Liver (tissue), 9 donors: ENCODE results near the gene KIR3DL2. TPM values are rescaled to one million over a fixed set of nuclear protein-coding genes. Genes with fewer than 3 reads are reported as not detected.
"Not testable (repeated sequence)": the region's sequence is repeated elsewhere in the genome, so short reads cannot be mapped to it uniquely, and the experiment has no call there.

ENCODE experiments used
- DNase-seq: peaks from one replicate; pipeline ENCODE4 v3.0.0-alpha.2; 2017; ENCODE audit warnings: low spot score
- H3K27ac ChIP-seq, 2 donors: one replicate each; pipeline ENCODE4 v1.7.0; 2013; ENCODE audit warnings: inconsistent platforms in 2 of 2, low read length in 2 of 2, control low read depth in 1 of 2, low read depth in 1 of 2, mild to moderate bottlenecking in 1 of 2
- H3K27me3 ChIP-seq, 4 donors: one replicate each; pipeline versions ENCODE4 v1.6.1 to v1.7.0; 2013; ENCODE audit warnings: low read length in 3 of 4, inconsistent platforms in 1 of 4, mild to moderate bottlenecking in 1 of 4, moderate library complexity in 1 of 4; ENCODE audit not compliant: control insufficient read depth in 4 of 4, insufficient read depth in 4 of 4
- H3K36me3 ChIP-seq, 4 donors: one replicate each; pipeline versions ENCODE4 v1.6.1 to v1.7.0; 2013; ENCODE audit warnings: low read length in 3 of 4, mild to moderate bottlenecking in 3 of 4, low read depth in 1 of 4, moderate library complexity in 1 of 4; ENCODE audit not compliant: control insufficient read depth in 4 of 4, insufficient read depth in 3 of 4
- H3K4me1 ChIP-seq, 4 donors: one replicate each; pipeline versions ENCODE4 v1.6.1 to v1.7.0; 2013; ENCODE audit warnings: low read length in 3 of 4, mild to moderate bottlenecking in 3 of 4, moderate library complexity in 1 of 4; ENCODE audit not compliant: control insufficient read depth in 4 of 4, insufficient read depth in 4 of 4
- H3K4me3 ChIP-seq, 3 donors: one replicate each; pipeline versions ENCODE4 v1.6.1 to v1.7.0; 2013; ENCODE audit warnings: low read length in 3 of 3, control low read depth in 1 of 3, low read depth in 1 of 3, mild to moderate bottlenecking in 1 of 3
- H3K9ac ChIP-seq, 2 donors: one replicate each; pipeline ENCODE4 v1.7.0; 2013; ENCODE audit warnings: low read length in 2 of 2, mild to moderate bottlenecking in 2 of 2, moderate library complexity in 2 of 2, control low read depth in 1 of 2, low read depth in 1 of 2
- H3K9me3 ChIP-seq, 4 donors: one replicate each; pipeline versions ENCODE4 v1.6.1 to v1.7.0; 2013; ENCODE audit warnings: low read length in 3 of 4; ENCODE audit not compliant: control insufficient read depth in 4 of 4
- EGR1 ChIP-seq, 2 donors: IDR thresholded peaks; 2 replicates each; pipeline ENCODE4 v1.6.1; 2016 to 2018; ENCODE audit warnings: antibody characterized with exemption in 2 of 2, low read depth in 2 of 2
- FOXA1 ChIP-seq: IDR thresholded peaks from 2 replicates; pipeline ENCODE4 v1.6.1; 2016; ENCODE audit warnings: antibody characterized with exemption
- HNF4G ChIP-seq: IDR thresholded peaks from 2 replicates; pipeline ENCODE4 v1.6.1; 2016; ENCODE audit warnings: antibody characterized with exemption
- JUND ChIP-seq, 2 donors: IDR thresholded peaks; 2 replicates each; pipeline ENCODE4 v1.6.1; 2016; ENCODE audit warnings: antibody characterized with exemption in 2 of 2
- RXRA ChIP-seq, 2 donors: IDR thresholded peaks; 2 replicates each; pipeline ENCODE4 v1.6.1; 2017 to 2018; ENCODE audit warnings: antibody characterized with exemption in 2 of 2, mild to moderate bottlenecking in 1 of 2
- SP1 ChIP-seq: IDR thresholded peaks from 2 replicates; pipeline ENCODE4 v1.6.1; 2018; ENCODE audit warnings: antibody characterized with exemption, mild to moderate bottlenecking
- YY1 ChIP-seq: IDR thresholded peaks from 2 replicates; pipeline ENCODE4 v1.6.1; 2016; ENCODE audit warnings: antibody characterized with exemption, mild to moderate bottlenecking
- WGBS: extraction: QIAGEN DNeasy Blood & Tissue Kit; methylation state at CpG from one replicate; pipeline ENCODE4 v1.1.7; 2013; 5-methylcytosine and 5-hydroxymethylcytosine counted together
- polyA plus RNA-seq, 2 donors: library from polyadenylated mRNA; stranded (reverse) in 1 of 2; unstranded in 1 of 2; fragments of 200-250 nt in 1 of 2; fragments of >200 nt in 1 of 2; fragmentation: Nextera tagmentation in 1 of 2; extraction: Ambion mirVana in 1 of 2; gene quantifications; one replicate each; pipeline versions ENCODE4 v1.2.1 to v1.2.3, GENCODE V29; 2013 to 2015
- total RNA-seq, 2 donors: library from RNA; depleted of rRNA; stranded (reverse); fragments of >200 nt; gene quantifications; one replicate each; pipeline ENCODE4 v1.2.3, GENCODE V29; 2014
- TF ChIP-seq, protein P1 (sequence below): IDR thresholded peaks from 2 replicates; pipeline ENCODE4 v1.6.1; 2016; ENCODE audit warnings: antibody characterized with exemption, mild to moderate bottlenecking
- TF ChIP-seq, protein P2 (sequence below): IDR thresholded peaks from 2 replicates; pipeline ENCODE4 v1.6.1; 2016; ENCODE audit warnings: antibody characterized with exemption
- donor health status: healthy.
- donor health status: healthy.
- donor health status: healthy.
- donor health status: healthy.
- donor health status: healthy.

The KIR3DL2 gene
- total and polyA plus RNA-seq, 4 donors, result 0.08 TPM; not detected in 3

DNA sequence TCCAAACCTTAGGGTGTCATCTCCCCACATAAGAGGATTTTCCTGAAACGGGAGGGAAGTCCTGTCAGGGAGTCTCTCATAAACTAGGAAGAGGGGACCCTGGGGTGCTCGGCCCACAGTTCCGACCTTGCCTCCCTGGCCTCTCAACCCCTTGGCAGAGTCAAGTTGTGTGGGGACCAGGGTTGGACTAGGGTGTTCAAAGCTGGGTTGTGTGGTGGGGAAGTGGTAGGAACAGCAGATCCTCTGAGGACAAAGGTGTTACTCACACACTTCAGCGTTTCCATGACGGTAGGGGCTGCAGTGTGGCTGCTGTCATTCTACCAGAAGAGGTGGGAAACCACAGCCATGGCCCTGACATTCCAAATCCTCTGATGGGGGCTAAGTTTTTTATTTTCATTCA is 15.1 kb upstream of the KIR3DL2 start:
- DNase-seq, H3K27ac ChIP-seq, H3K4me3 ChIP-seq, H3K9ac ChIP-seq, H3K36me3 ChIP-seq, H3K27me3 ChIP-seq, H3K4me1 ChIP-seq, H3K9me3 ChIP-seq: not testable (repeated sequence)
- WGBS, result 66% methylated on average over 5 of the region's 5 CpGs

DNA sequence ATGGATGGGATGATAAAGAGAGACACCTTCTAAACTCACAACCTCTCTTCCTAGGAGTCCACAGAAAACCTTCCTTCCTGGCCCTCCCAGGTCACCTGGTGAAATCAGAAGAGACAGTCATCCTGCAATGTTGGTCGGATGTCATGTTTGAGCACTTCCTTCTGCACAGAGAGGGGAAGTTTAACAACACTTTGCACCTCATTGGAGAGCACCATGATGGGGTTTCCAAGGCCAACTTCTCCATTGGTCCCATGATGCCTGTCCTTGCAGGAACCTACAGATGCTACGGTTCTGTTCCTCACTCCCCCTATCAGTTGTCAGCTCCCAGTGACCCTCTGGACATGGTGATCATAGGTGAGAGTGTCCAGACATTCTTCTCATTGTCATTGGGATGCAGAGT is 12.7 kb upstream of the KIR3DL2 start:
- H3K4me3 ChIP-seq, H3K9me3 ChIP-seq, H3K36me3 ChIP-seq, H3K27me3 ChIP-seq, DNase-seq, H3K4me1 ChIP-seq, H3K27ac ChIP-seq, H3K9ac ChIP-seq: not testable (repeated sequence)
- WGBS, result 58% methylated on average over 2 of the region's 2 CpGs

DNA sequence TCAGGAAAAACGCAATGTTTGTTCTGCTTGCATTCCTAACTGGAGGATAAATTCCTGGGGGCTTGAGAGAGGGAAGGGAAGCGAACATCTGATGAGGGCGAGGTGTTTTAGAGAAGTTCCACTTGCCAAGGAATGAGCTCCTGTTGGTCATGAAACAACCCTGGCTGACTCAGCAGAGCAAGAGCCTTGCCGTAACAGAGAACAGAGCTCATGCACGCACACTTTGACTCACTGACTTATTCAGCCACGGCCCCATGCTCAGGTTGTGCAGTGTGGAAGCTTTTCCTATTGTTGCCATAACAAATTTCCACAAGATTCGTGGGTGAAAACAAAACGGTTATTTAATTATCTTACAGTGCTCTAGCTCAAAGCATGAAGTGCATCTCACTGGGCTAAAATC is 7.1 kb upstream of the KIR3DL2 start:
- not testable (repeated sequence) for H3K4me3 ChIP-seq, H3K9ac ChIP-seq, H3K36me3 ChIP-seq, H3K9me3 ChIP-seq, H3K4me1 ChIP-seq, H3K27me3 ChIP-seq, H3K27ac ChIP-seq, DNase-seq
- WGBS, result 60% methylated on average over 8 of the region's 8 CpGs

DNA sequence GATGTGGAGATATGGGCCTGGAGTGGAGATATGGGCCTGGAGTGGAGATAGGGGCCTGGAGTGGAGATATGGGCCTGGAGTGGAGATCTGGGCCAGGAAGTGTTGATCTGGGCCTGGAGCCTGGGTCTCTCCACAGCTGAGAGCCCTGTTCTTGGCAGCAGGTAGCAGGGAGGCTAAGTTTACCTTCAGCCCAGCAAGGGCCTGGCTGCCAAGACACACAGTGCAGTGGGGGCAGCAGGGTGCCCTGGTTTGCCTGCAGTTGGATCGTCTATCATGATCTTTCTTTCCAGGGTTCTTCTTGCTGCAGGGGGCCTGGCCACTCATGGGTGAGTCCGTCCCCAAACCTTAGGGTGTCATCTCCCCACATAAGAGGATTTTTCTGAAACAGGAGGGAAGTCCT is 687 bp downstream of the KIR3DL2 start:
- no peak for DNase-seq
- 52% methylated on average over 2 of the region's 2 CpGs for WGBS
- Histone ChIP-seq H3K9ac (no peak overlapping the region), H3K9me3 (peaks cover 0 to 7% (median under 1%) of the 10 kb centered on the region in 4 donors), H3K4me1 (no peaks in the 10 kb centered on the region), H3K27ac (no peak overlapping the region), H3K27me3 (no peaks in the 10 kb centered on the region), H3K4me3 (no peak overlapping the region), H3K36me3 (no peaks in the 10 kb centered on the region)
- TF ChIP-seq HNF4G, result no peak
- TF ChIP-seq FOXA1, result no peak
- TF ChIP-seq, protein P1, sequence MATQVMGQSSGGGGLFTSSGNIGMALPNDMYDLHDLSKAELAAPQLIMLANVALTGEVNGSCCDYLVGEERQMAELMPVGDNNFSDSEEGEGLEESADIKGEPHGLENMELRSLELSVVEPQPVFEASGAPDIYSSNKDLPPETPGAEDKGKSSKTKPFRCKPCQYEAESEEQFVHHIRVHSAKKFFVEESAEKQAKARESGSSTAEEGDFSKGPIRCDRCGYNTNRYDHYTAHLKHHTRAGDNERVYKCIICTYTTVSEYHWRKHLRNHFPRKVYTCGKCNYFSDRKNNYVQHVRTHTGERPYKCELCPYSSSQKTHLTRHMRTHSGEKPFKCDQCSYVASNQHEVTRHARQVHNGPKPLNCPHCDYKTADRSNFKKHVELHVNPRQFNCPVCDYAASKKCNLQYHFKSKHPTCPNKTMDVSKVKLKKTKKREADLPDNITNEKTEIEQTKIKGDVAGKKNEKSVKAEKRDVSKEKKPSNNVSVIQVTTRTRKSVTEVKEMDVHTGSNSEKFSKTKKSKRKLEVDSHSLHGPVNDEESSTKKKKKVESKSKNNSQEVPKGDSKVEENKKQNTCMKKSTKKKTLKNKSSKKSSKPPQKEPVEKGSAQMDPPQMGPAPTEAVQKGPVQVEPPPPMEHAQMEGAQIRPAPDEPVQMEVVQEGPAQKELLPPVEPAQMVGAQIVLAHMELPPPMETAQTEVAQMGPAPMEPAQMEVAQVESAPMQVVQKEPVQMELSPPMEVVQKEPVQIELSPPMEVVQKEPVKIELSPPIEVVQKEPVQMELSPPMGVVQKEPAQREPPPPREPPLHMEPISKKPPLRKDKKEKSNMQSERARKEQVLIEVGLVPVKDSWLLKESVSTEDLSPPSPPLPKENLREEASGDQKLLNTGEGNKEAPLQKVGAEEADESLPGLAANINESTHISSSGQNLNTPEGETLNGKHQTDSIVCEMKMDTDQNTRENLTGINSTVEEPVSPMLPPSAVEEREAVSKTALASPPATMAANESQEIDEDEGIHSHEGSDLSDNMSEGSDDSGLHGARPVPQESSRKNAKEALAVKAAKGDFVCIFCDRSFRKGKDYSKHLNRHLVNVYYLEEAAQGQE, result no peak
- no peak for TF ChIP-seq YY1
- TF ChIP-seq, protein P2, sequence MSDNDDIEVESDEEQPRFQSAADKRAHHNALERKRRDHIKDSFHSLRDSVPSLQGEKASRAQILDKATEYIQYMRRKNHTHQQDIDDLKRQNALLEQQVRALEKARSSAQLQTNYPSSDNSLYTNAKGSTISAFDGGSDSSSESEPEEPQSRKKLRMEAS, result no peak

DNA sequence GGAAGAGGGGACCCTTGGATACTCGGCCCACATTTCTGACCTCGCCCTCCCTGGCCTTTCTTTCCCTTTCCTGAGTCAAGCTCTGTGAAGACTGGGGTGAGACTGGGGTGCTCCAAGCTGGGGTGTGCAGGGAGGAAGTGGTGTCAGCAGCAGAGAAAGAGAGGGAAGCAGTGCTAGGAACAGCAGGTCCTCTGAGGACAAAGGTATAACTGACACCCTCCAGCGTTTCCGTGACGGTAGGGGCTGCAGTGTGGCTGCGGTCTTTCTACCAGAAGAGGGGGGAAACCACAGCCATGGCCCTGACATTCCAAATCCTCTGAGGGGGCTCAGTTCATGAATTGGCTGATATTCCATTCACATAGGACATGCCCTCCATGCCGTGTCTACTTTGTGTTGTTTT is 1.1 kb downstream of the KIR3DL2 start:
- 75% methylated on average over 7 of the region's 7 CpGs for WGBS
- Histone ChIP-seq H3K4me1 (no peaks in the 10 kb centered on the region), H3K27me3 (no peaks in the 10 kb centered on the region), H3K9ac (no peak overlapping the region), H3K27ac (no peak overlapping the region), H3K9me3 (peaks cover 0 to 6% (median under 1%) of the 10 kb centered on the region in 4 donors), H3K4me3 (no peak overlapping the region), H3K36me3 (no peaks in the 10 kb centered on the region)
- TF ChIP-seq RXRA (IDR thresholded peaks at IDR 0.05) (no peak), JUND (IDR thresholded peaks at IDR 0.05) (no peak), HNF4G (no peak), SP1 (no peak), EGR1 (IDR thresholded peaks at IDR 0.05; ENCODE audit: low read depth in 2 of 2) (no peak)
- DNase-seq, result no peak

DNA sequence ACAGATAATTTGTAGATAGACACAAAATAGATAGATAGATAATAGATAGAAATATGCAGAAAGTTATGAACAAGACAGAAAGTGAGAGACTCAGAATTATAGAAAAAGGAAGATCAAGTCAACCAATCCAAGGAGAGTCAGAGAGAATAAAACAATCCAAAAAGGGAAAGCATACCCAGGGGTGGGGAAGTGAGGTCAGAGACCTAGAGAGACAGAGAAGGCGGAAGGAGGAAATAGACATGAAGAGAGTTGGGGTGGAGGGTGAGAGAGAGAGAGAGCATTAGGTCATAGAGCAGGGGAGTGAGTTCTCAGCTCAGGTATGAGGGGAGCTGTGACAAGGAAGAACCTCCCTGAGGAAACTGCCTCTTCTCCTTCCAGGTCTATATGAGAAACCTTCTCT is 5.0 kb downstream of the KIR3DL2 start:
- not testable (repeated sequence) for H3K36me3 ChIP-seq, DNase-seq, H3K27ac ChIP-seq, H3K27me3 ChIP-seq, H3K9ac ChIP-seq, H3K4me3 ChIP-seq, H3K9me3 ChIP-seq, H3K4me1 ChIP-seq
- 61% methylated on average over 1 of the region's 1 CpG for WGBS

DNA sequence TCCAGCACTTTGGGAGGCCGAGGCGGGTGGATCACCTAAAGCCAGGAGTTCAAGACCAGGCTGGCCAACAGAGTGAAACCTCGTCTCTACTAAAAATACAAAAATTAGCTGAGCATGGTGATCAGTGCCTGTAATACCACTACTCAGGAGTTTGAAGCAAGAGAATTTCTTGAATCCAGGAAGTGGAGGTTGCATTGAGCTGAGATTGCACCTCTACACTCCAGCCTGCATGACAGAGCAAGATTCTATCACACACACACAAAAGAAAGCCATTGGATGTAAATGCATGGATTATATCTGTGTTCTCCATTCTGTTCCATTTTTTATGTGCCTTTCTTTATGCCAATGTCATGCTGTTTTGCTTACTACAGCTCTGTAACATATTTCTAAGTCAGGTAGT is 8.2 kb downstream of the KIR3DL2 start:
- H3K9ac ChIP-seq, H3K36me3 ChIP-seq, DNase-seq, H3K9me3 ChIP-seq, H3K27me3 ChIP-seq, H3K4me1 ChIP-seq, H3K4me3 ChIP-seq, H3K27ac ChIP-seq: not testable (repeated sequence)
- WGBS, result 58% methylated on average over 3 of the region's 3 CpGs
